A172 (cell line): ENCODE data around the gene NFIL3. TPM values are rescaled to one million over a fixed set of nuclear protein-coding genes. Genes with fewer than 3 reads are reported as not detected.
"Not testable (repeated sequence)": the region's sequence is repeated elsewhere in the genome, so short reads cannot be mapped to it uniquely, and the experiment has no call there.

Source experiments
- DNase-seq: peaks from one replicate; pipeline ENCODE4 v3.0.0-alpha.2; 2015; ENCODE audit warnings: low spot score
- total RNA-seq: library from RNA; depleted of rRNA; stranded (reverse); fragments of >200 nt; shearing (Covaris generic); gene quantifications from 2 replicates; pipeline ENCODE4 v1.2.3, GENCODE V29; 2014; rRNA removed

Gene NFIL3, protein sequence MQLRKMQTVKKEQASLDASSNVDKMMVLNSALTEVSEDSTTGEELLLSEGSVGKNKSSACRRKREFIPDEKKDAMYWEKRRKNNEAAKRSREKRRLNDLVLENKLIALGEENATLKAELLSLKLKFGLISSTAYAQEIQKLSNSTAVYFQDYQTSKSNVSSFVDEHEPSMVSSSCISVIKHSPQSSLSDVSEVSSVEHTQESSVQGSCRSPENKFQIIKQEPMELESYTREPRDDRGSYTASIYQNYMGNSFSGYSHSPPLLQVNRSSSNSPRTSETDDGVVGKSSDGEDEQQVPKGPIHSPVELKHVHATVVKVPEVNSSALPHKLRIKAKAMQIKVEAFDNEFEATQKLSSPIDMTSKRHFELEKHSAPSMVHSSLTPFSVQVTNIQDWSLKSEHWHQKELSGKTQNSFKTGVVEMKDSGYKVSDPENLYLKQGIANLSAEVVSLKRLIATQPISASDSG
- total RNA-seq: 4.6 and 7.3 TPM in 2 replicates

DNA sequence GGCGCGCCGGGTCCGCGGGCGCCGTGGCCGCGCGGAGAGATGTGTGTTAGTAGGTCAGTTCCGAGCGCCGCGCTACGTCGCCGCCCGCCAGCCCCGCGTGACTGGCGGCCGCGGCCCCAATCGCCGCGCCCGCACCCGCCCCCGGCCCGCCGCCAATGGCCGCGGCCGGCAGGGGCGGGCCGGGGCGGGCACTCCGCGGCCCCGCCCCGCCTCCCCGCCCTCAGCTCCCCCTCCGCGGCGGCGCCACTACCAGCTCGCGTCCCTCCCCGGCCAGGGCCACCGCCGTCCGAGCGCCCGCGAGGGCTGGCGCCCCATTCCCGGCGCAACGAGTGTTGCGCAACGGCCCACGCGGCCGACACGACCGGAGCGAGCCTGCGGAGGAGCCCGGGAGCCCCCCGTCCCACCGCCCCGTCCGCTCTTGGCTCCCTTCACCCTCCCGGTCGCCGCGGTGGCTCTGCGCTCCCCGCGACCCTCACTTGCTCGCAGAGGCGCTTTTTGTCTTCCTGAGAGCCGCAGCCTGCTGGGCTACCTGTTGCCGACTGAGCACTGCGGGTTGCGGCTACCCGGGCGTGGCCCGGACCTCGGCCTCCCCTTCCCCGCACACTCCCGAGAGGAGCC, at the start of gene NFIL3:
Gene NFIL3 (minus strand): TSS at position 48 of the 618 bp plus-strand sequence. CDS start 13,098 bp downstream, outside the sequence.
- peak; percentile 52 for DNase-seq

DNA sequence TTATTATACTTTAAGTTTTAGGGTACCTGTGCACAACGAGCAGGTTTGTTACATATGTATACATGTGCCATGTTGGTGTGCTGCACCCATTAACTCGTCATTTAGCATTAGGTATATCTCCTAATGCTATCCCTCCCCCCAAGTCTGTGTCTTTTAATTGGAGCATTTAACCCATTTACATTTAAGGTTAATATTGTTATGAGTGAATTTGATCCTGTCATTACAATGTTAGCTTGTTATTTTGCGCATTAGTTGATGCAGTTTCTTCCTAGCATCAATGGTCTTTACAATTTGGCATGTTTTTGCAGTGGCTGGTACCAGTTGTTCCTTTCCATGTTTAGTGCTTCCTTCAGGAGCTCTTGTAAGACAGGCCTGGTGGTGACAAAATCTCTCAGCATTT, 47.9 kb upstream of the NFIL3 start:
- not testable (repeated sequence) for DNase-seq

DNA sequence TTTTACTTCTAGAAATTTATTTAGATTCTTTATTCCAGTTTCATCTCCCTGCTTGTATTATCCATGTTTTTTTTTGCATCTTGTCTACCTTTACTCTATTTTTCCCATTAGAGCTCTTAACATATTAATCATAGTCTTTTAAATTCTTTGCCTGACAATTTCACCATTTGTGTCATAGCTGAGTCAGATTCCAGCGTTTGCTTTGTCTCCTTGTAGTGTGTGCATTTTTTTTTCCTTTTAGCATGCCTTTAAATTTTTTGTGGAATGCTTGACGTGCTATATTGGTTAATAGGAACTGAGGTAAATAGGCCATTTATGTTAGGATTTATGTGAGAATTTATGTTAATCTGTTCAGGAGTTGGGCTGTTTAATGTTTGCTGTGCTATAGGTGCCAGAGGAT, 41.8 kb upstream of the NFIL3 start:
- no peak for DNase-seq

DNA sequence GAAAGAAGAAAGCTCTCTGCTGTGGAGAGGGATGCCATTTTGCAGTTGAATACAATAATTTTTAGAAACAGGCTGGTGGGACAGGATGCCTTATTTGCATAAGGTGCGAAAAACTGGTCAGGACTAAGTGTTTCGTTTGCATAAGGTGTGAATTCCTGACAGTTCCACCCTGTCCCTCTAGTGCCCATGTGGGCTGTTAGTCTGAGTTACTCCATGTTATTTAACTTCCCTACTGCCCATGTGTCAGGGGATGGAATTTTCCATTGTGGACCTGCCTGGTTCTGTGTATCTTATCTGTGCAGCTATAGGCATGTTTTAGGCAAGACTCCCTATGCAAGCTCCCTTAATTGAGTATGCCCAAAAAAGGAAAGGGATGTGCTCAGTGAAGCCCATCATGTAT, 35.3 kb upstream of the NFIL3 start:
- DNase-seq: no peak

DNA sequence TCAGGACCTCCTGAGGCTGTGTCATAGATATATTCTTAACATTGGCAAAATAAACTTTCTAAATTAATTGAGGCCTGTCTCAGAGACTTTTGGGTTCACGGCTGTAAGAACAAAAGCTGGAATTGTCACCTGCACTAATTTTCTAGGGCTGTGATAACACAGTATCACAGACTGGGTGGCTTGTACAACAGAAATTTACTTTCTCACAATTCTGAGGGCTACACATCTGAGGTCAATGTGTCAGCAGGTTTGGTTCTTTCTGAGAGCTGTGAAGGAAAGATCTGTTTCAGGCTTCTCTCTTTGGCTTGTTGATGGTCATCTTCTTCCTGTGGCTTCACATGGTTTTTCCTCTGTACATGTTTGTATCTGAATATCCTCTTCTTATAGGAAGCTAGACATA, 29.2 kb upstream of the NFIL3 start:
- DNase-seq: no peak

DNA sequence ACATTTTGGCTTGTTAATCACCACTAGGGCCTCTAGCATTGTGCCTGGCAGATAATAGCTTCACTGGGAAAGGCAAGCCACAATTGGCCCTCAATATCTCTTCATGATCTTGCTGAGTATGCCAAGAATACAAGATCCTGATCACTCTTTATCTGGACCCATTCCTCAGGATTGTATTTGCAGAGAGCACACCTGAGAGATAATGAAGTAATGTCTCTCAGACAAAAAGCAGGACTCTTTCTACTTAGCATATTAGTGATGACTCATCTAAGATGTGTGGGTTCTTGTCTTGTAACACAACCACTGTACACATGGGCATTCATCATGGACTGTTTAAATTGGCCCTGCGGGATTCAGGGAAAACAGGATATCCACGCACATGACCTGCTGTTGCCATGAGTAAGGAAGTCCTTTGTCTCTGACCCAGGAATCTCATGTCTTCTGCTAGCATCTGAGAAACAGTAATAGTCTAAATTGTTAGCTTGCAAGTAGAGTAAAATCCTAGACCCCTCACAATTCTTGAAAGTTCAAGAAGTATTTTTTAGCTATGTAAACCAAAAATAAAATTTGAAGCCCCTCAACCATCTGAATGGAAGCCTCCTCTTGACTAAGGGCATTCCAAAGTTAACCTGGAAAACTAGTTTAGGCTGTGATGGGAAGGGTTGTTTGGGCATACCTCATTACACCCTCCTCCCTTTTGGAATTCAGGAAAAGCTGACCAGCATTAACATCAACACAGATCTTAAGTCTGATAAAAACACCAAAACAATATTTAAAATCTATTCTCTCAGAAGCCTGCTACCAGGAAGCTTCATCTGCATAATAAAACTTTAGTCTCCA, 28.0 kb upstream of the NFIL3 start:
- DNase-seq: no peak

DNA sequence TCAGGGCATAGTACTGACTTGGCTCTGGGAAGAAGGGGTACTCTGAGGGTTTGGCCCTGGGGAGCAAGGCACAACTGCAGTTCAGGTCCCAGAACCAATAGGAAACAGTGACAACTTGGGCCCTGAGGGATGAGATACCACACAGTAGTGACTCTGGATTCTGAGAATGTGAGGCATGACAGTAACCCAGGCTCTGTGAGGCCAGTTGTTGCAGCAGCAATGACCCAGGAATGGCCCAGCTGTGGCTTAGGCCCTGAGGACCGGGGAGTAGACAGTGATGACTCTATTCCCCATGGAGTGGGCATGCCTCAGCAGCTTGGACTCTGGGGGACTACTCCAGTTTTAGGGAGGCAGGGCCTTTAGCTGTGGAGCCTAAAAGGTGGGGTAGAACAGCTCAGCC, 21.5 kb upstream of the NFIL3 start:
- no peak for DNase-seq

DNA sequence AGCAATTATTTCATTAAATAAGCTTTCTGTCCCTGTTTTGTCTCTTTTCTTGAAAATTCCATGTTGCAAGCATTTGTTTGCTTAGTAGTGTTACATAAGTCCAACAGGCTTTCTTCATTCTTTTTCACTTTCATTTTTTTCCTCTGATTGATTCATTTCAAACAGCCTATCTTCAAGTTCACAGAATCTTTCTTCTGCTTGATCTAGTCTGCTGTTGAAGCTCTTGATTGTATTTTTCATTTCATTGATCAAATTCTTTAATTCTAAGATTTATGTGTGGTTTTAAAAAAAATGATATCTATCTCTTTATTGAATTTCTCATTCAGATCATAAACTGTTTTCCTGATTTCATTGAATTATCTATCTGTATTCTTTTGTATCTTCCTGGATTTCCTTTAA, 20.4 kb upstream of the NFIL3 start:
- no peak for DNase-seq

DNA sequence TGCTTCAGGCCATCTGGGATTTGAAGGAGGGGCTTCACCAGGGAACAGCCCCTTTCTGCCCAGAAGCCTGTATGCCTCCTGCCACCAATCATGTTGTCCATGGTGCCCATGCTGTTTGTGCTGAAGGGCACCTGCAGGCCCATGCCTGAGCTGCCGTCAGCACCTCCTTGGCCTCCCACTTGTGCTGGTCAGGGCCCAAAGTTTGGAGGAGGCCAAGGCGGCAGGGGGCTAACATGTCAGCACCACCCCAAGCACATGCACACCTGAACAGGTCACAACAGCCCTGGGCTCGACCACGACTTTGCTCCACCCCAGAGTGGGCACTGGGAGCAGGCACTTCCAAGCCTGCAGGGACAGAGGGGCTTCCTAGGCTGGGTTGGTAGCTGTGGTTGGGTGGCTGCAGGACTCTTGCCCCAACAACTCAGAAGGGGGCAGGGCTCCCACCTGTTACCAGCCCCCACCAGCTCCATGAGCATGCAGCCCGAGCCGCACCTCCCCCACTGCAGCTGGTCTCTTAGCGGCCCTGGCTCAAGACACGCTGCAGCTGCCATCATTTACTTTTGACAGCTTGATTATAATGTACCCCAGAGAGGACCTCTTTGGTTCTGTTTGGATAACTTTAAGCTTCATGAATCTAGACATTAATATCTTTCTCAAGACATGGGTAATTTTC, 19.8 kb upstream of the NFIL3 start:
- DNase-seq: no peak

DNA sequence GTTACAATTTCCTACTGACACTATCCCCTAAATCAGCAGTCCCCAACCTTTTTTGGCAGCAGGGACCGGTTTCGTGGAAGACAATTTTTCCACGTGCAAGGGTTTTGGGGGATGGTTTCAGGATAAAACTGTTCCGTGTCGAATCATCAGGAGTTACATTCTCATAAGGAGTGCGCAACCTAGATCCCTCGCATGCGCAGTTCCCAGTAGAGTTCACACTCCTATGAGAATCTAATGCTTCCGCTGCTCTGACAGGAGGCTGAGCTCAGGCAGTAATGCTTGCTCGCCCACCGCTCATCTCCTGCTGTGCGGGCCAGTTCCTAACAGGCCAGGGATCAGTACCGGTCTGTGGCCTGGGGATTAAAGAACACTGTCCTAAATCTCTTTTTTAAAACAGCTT, 13.2 kb upstream of the NFIL3 start:
- no peak for DNase-seq

DNA sequence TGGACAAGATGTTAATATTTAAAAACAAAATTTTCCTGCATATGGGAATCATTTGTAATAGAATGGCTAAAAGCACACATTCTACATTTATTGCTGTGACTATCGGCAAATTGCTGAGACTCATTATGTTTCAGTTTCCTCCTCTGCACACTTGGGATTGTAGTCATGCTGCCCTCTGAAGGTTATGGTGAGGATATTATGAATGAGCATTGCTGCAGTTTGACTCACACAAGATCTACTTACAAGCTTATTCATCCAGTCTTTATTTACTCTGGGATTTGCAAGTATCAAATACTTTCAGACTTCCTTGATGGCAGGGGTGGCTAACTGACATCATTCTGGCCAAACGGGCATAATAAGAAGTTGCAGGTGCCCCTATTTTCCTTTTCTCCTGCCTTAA, 9.5 kb upstream of the NFIL3 start:
- peak; percentile 93 for DNase-seq

DNA sequence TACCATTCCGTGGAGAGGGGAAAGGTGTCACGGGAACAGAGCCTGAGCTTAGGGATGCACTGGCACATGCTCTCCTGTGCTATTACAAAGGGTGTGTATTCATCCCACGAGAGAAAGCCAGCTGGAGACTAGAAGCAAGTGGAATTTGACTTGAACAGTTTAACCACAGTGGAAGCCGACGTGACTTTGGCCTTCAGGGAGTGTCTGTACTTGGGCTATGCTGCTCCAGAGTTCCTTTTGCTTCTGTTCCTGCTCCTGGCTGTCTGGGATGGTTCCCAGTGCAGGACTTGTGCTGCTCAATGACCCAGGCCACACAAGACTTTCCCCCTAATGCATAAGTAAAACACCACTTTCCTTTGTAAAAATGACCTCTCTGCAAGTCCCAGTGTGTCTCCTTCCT, 7.9 kb upstream of the NFIL3 start:
- no peak for DNase-seq

DNA sequence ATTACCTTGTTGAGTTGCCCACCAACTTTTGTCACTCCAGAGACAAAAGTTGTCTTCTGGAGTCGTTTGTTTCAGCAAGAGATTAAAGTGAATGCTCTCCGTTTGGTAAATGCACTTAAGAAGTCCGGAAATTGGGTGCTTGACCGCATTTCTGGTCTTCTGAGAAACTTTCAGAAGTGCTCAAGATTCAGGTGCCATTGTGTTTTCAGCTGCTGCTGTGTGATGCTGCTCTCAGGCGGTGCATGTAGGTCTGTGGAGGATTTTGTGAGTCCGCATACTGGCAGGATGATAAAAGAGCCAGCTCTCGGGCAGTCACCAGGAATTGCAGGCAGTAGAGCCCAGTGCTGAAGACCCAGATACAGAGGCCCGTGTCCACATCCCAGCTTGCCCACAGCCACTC, 5.9 kb upstream of the NFIL3 start:
- DNase-seq: no peak

DNA sequence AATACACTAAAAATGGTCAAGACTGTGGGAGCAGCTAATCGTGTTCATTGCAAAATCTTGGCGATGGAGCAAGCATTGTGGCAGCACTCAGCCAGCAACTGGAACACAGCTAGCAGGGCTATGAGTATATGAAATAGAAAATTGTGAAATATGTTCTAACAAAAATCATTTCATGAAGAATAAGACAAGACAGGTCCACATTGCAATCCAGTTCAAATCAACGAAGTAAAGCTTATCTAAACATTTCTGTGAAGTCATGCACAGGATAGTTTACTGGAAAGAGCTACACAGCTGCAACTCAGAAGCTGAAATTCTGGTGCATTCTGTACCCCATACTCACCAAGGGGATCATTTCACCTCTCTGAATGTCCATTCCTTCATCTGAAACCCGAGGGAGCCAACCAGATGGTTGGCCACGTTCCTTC, 5.3 kb upstream of the NFIL3 start:
- DNase-seq: no peak

DNA sequence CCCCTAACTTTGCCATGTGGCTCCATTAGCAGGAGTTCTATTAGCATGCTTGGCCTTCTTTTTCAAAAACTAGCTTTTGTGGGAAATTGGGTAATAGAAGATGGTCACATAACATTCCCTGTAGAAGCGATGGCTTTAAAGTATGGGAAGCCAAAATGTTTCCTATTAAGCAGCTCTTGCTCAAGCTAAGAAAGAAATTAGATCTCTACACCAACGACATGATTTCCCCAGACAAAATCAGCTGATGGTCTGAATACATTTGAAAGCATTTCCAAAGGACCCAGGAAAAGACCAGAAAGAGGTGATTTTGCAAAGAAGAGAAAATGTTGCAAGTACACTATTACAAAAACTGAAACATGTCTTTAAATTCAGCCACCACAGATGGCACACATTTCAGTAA, 4.8 kb upstream of the NFIL3 start:
- DNase-seq: no peak

DNA sequence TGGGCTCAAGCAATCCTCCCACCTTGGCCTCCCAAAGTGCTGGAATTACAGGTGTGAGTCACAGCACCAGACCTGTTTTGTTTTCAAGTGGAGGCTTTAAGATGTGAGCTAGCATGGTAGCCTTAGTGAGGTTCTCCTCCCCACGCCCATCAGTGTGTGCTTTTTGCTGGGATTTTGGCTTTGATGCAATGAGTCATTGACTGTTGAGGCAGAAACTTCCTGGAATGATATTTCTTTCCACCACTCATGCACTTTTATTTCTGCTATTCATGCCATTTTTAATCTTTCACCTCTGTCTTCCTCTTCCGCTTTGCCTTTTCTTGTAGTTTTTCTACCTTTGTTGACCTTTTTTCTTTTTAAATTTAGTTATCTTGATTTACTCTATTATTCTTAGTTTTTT, 4.2 kb upstream of the NFIL3 start:
- DNase-seq: peak; percentile 60

DNA sequence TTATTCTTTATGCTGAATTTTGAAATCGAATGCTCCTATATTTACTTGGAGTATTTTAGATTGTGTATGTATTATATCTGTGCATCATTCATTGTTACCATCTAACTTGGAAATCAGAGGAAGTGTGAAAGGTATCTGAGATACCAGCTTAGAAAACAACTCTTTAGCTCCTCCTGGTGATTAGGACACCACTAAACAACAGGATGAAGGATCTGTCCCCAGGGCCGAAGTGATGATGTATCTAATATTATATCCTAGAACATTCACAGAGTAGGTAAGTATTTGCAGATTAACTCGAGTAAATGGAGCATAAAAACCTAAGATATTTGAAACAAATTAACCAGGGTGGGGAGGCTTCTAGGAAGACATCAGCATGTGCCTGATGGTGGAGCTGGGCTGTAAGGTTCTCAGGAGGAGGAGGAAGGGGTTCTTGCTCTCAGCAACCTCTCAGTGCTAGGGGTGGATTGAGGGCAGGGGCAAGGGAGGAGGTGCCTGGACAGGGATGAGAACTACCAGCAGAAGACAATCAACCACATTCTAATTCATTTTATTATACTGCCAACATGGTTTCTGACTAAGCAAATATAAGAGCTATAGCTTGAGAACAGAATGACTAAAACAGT, 2.6 kb upstream of the NFIL3 start:
- peak; percentile 62 for DNase-seq

DNA sequence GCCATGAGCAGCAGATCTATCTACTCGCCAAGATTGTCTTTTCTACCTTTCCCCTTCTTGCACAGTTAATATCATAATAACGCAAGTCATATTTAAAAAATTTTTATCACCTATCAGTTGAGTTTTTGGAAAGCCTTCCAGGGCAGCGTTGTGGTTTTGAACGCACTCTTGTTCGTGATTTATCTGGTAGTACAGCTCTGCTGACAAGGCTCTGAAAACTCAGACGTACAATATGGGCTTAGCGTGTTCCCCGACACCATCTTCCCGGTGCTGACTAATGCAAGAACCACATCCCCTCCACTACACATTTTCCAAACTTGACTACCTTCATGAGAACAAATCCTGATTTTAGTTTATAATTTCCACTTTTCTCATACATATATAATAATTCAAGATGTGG, 1.6 kb upstream of the NFIL3 start:
- DNase-seq: no peak

DNA sequence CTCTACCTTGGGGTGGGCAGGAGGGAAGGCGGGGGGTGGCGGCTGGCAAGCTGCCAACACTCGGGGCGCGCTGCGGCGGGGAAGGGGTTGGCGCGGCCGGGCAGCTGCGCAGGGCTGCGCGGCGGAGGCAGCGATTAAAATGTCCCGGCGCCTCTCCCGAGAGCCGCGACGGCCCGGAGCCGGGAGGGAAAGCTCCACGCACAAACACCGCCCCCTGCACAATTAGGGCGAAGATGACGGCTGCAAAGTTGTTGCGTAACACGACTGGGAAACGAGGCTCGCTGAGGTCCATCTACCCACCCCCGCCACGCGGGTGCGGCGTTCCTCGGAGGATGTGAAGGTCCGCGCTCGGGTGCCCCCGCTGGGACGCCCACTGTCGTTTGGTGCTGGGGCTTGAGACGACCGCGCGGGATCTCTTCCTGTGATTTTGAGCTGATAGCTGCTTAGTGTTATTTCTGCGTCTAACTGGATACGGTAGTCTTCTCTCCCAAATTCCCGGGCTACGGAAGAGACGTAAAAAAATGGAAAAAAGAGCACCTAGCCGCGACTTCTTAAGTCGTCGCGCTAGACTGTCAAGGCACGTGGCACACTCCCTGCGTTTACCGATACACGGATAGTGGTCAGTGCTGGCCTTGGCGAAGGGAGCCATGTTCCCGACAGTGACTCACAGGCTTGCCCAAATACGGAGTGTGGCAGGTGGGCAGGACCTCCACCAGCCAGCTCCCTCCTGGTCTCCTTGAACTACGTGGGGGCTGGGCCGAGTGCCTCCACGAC, 958 bp upstream of the NFIL3 start:
- DNase-seq: peak; percentile 56
